ENCODE results near the gene DDX24. TPM values are rescaled to one million over a fixed set of nuclear protein-coding genes. Genes with fewer than 3 reads are reported as not detected.

The DDX24 gene
- total RNA-seq, 1 donor from 2014 or later = 163 TPM

- Histone ChIP-seq H3K4me3 (no peak overlapping the region), H3K36me3 (peaks cover 8% of the 10 kb centered on the region), H3K9me3 (no peaks in the 10 kb centered on the region), H3K27ac (no peak overlapping the region), H3K4me1 (peaks cover 8% of the 10 kb centered on the region), H3K27me3 (ENCODE audit: low read depth) (no peaks in the 10 kb centered on the region)
- no peak for TF ChIP-seq CTCF (IDR thresholded peaks at IDR 0.05)
- no peak for ATAC-seq
- DNase-seq = no peak
- intact Hi-C loops (cut with DNase I) = no loop called here
Measured at GRCh38 chr14:94126800-94127199, 45.8 kb upstream of the DDX24 start.

GRCh38 chr14:94126419-94126677 lies 45.3 kb upstream of the DDX24 start:
- peaks cover 8% of the 10 kb centered on the region for H3K4me1 ChIP-seq
- no peak for DNase-seq
- H3K27ac ChIP-seq = no peak overlapping the region
- no peaks in the 10 kb centered on the region for H3K9me3 ChIP-seq
- H3K4me3 ChIP-seq = no peak overlapping the region
- peaks cover 8% of the 10 kb centered on the region for H3K36me3 ChIP-seq
- H3K27me3 ChIP-seq (ENCODE audit: low read depth) = no peaks in the 10 kb centered on the region
- intact Hi-C loops (cut with DNase I) = no loop called here
- ATAC-seq = no peak
- no peak for TF ChIP-seq CTCF (IDR thresholded peaks at IDR 0.05)

- DNase-seq (no peak), ATAC-seq (no peak)
- Histone ChIP-seq H3K9me3 (no peaks in the 10 kb centered on the region), H3K4me1 (peaks cover 8% of the 10 kb centered on the region), H3K4me3 (no peak overlapping the region), H3K27me3 (ENCODE audit: low read depth) (no peaks in the 10 kb centered on the region), H3K27ac (no peak overlapping the region), H3K36me3 (peaks cover 8% of the 10 kb centered on the region)
- intact Hi-C loops (cut with DNase I) = no loop called here
- no peak for TF ChIP-seq CTCF (IDR thresholded peaks at IDR 0.05)
Measured at GRCh38 chr14:94125659-94126418, 44.8 kb upstream of the DDX24 start.

GRCh38 chr14:94124582-94125377 lies 43.8 kb upstream of the DDX24 start:
- Histone ChIP-seq H3K27ac (no peak overlapping the region), H3K27me3 (ENCODE audit: low read depth) (no peaks in the 10 kb centered on the region), H3K4me3 (no peak overlapping the region), H3K4me1 (peaks cover 8% of the 10 kb centered on the region), H3K36me3 (peaks cover 8% of the 10 kb centered on the region), H3K9me3 (peaks cover 4% of the 10 kb centered on the region)
- ATAC-seq (no peak), DNase-seq (no peak)
- no peak for TF ChIP-seq CTCF (IDR thresholded peaks at IDR 0.05)
- intact Hi-C loops (cut with DNase I) = no loop called here

GRCh38 chr14:94123868-94124267 lies 42.9 kb upstream of the DDX24 start:
- Histone ChIP-seq H3K27ac (no peak overlapping the region), H3K4me3 (no peak overlapping the region), H3K36me3 (peaks cover 8% of the 10 kb centered on the region), H3K27me3 (ENCODE audit: low read depth) (no peaks in the 10 kb centered on the region), H3K4me1 (peaks cover 6% of the 10 kb centered on the region), H3K9me3 (peaks cover 11% of the 10 kb centered on the region)
- no peak for DNase-seq
- intact Hi-C loops (cut with DNase I) = no loop called here
- no peak for ATAC-seq
- TF ChIP-seq CTCF (IDR thresholded peaks at IDR 0.05) = no peak
